NCI-H2171 treated with DMSO at 0.1 percent for 48 hours (cell line): ENCODE measurements around the gene EHMT1.

Experiments used
- DNase-seq: peaks from one replicate; lab custom pipeline; 2025; lab: John Stamatoyannopoulos, UW

EHMT1 gene

GRCh38 chr9:137829260-137829996, 210.6 kb downstream of the EHMT1 start:
- no peak for DNase-seq

GRCh38 chr9:137832191-137832700, 213.4 kb downstream of the EHMT1 start:
- DNase-seq: no peak

- DNase-seq: no peak
Measured at GRCh38 chr9:137832830-137833590, 214.2 kb downstream of the EHMT1 start.

GRCh38 chr9:137833721-137834613, 215.2 kb downstream of the EHMT1 start:
- DNase-seq: no peak

GRCh38 chr9:137834846-137835546, 216.2 kb downstream of the EHMT1 start:
- DNase-seq: no peak

- DNase-seq: no peak
Measured at GRCh38 chr9:137836151-137836830, 217.5 kb downstream of the EHMT1 start.

GRCh38 chr9:137836831-137837241, 218.0 kb downstream of the EHMT1 start:
- DNase-seq: peak; percentile 89

GRCh38 chr9:137837345-137838278, 218.8 kb downstream of the EHMT1 start:
- peak; percentile 64 for DNase-seq

- DNase-seq: no peak
Measured at GRCh38 chr9:137838576-137838975, 219.8 kb downstream of the EHMT1 start.

GRCh38 chr9:137843355-137843754, 224.6 kb downstream of the EHMT1 start:
- DNase-seq: no peak

GRCh38 chr9:137851516-137852267, 232.9 kb downstream of the EHMT1 start:
- DNase-seq: no peak

- DNase-seq: no peak
Measured at GRCh38 chr9:137853392-137853995, 234.7 kb downstream of the EHMT1 start.

GRCh38 chr9:137860361-137860760, 241.6 kb downstream of the EHMT1 start:
- DNase-seq: no peak

- DNase-seq: no peak
Measured at GRCh38 chr9:137865581-137866145, 246.9 kb downstream of the EHMT1 start.

GRCh38 chr9:137866226-137867141, 247.7 kb downstream of the EHMT1 start:
- DNase-seq: no peak

- no peak for DNase-seq
Measured at GRCh38 chr9:137870432-137870831, 251.6 kb downstream of the EHMT1 start.

GRCh38 chr9:137872296-137872695, 253.5 kb downstream of the EHMT1 start:
- DNase-seq: no peak
